Neural progenitor cell (in vitro differentiated cells): ENCODE measurements around the gene PDE3B. TPM values are rescaled to one million over a fixed set of nuclear protein-coding genes. Genes with fewer than 3 reads are reported as not detected.
"Not testable (repeated sequence)": the region's sequence is repeated elsewhere in the genome, so short reads cannot be mapped to it uniquely, and the experiment has no call there.

Experiments used
- DNase-seq: peaks from one replicate; pipeline ENCODE4 v3.0.0-alpha.2; 2016; ENCODE audit warnings: low spot score
- H2AFZ ChIP-seq: fragments of 200-600 bp; sonication (generic); replicated peaks from 2 replicates; pipeline ENCODE4 v1.6.1; 2016; ENCODE audit warnings: antibody characterized with exemption
- H3F3A ChIP-seq: fragments of 200-600 bp; sonication (generic); 2 replicates; pipeline ENCODE4 v1.6.1; 2016; ENCODE audit warnings: antibody characterized with exemption, low read depth
- H3K27ac ChIP-seq: fragments of 200-600 bp; sonication (generic); 2 replicates; pipeline ENCODE4 v1.5.1; 2016; ENCODE audit warnings: mild to moderate bottlenecking
- H3K27me3 ChIP-seq: fragments of 200-600 bp; sonication (generic); 2 replicates; pipeline ENCODE4 v1.6.1; 2016; ENCODE audit warnings: mild to moderate bottlenecking, moderate library complexity
- H3K36me3 ChIP-seq: fragments of 200-600 bp; sonication (generic); 2 replicates; pipeline ENCODE4 v1.5.1; 2016
- H3K4me1 ChIP-seq: fragments of 200-600 bp; sonication (generic); 2 replicates; pipeline ENCODE4 v1.6.1; 2016; ENCODE audit warnings: mixed run types
- H3K4me2 ChIP-seq: fragments of 200-600 bp; sonication (generic); 2 replicates; pipeline ENCODE4 v1.6.1; 2016
- H3K4me3 ChIP-seq: fragments of 200-600 bp; sonication (generic); 2 replicates; pipeline ENCODE4 v1.5.1; 2016
- H3K79me2 ChIP-seq: fragments of 200-600 bp; sonication (generic); 2 replicates; pipeline ENCODE4 v1.6.1; 2016; ENCODE audit warnings: low read depth
- H3K9ac ChIP-seq: fragments of 200-600 bp; sonication (generic); 2 replicates; pipeline ENCODE4 v1.6.1; 2016
- H3K9me3 ChIP-seq: fragments of 200-600 bp; sonication (generic); 2 replicates; pipeline ENCODE4 v1.5.1; 2016; ENCODE audit warnings: low read depth
- H4K20me1 ChIP-seq: fragments of 200-600 bp; sonication (generic); 2 replicates; pipeline ENCODE4 v1.6.1; 2016; ENCODE audit warnings: low read depth
- H3K27ac Mint-ChIP-seq: 3 replicates; pipeline ENCODE4 v1.8.0; 2021; ENCODE audit warnings: mixed read lengths
- H3K27me3 Mint-ChIP-seq: 2 replicates; pipeline ENCODE4 v1.8.0; 2022; ENCODE audit warnings: low read depth, mild to moderate bottlenecking, inconsistent platforms, moderate library complexity, mixed read lengths; ENCODE audit not compliant: insufficient read depth
- H3K36me3 Mint-ChIP-seq: 3 replicates; pipeline ENCODE4 v1.8.0; 2021; ENCODE audit warnings: mixed read lengths
- H3K4me1 Mint-ChIP-seq: 3 replicates; pipeline ENCODE4 v1.8.0; 2021; ENCODE audit warnings: mixed read lengths
- H3K4me3 Mint-ChIP-seq: 3 replicates; pipeline ENCODE4 v1.8.0; 2021; ENCODE audit warnings: mild to moderate bottlenecking, moderate library complexity, mixed read lengths
- H3K9me3 Mint-ChIP-seq: 3 replicates; pipeline ENCODE4 v1.8.0; 2020; ENCODE audit warnings: mixed read lengths
- CTCF ChIP-seq: fragments of 200-600 bp; sonication (generic); IDR thresholded peaks from 2 replicates; pipeline ENCODE4 v1.5.1; 2017; ENCODE audit warnings: antibody characterized with exemption, mild to moderate bottlenecking
- EZH2 ChIP-seq: fragments of 200-600 bp; sonication (generic); IDR thresholded peaks from 2 replicates; pipeline ENCODE4 v1.6.1; 2017; ENCODE audit warnings: antibody characterized with exemption, mild to moderate bottlenecking, moderate library complexity
- EZH2phosphoT487 ChIP-seq: fragments of 200-600 bp; sonication (generic); IDR thresholded peaks from 2 replicates; pipeline ENCODE4 v1.6.1; 2017; ENCODE audit warnings: antibody characterized with exemption
- total RNA-seq: library from RNA; depleted of rRNA; stranded (reverse); fragments of >200 nt; gene quantifications from 2 replicates; pipeline ENCODE4 v1.2.3, GENCODE V29; 2015; ENCODE audit warnings: low replicate concordance

Gene PDE3B
- total RNA-seq, 1 donor from 2014 or later: 14.3 TPM

DNA sequence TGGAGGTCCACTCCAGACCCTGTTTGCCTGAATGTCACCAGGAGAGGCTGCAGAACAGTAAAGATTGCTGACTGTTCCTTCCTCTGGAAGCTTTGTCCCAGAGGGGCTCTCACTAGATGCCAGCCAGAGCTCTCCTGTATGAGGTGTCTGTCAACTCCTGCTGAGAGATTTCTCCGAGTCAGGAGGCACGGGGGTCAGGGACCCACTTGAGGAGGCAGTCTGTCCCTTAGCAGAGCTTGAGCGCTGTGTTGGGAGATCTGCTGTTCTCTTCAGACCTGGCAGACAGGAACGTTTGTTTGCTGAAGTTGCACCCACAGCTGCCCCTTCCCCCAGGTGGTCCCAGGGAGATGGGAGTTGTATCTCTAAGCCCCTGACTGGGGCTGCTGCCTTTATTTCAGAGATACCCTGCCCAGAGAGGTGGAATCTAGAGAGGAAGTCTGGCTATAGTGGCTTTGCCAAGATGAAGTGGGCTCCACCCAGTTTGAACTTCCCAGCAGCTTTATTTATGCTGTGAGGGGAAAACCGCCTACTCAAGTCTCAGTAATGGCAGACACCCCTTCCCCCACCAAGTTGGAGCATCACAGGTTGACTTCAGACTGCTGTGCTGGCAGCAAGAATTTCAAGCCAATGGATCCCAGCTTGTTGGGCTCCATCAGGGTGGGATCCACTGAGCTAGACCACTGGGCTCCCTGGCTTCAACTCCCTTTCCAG, 99.4 kb downstream of the PDE3B start:
- Mint-ChIP-seq H3K4me1 (peaks cover 5% of the 10 kb centered on the region), H3K4me3 (no peak overlapping the region), H3K27ac (no peak overlapping the region), H3K27me3 (no peaks in the 10 kb centered on the region), H3K36me3 (no peaks in the 10 kb centered on the region), H3K9me3 (peaks cover 31% of the 10 kb centered on the region)
- H2AFZ ChIP-seq: no peak overlapping the region
- H3K9me3 ChIP-seq: no peaks in the 10 kb centered on the region
- no peaks in the 10 kb centered on the region for H3K36me3 ChIP-seq
- no peak overlapping the region for H3K4me2 ChIP-seq
- no peak overlapping the region for H3K4me3 ChIP-seq
- DNase-seq: no peak
- H3K27ac ChIP-seq: no peak overlapping the region
- H3K27me3 ChIP-seq: no peaks in the 10 kb centered on the region
- H3K9ac ChIP-seq: no peak overlapping the region
- H3K4me1 ChIP-seq: peaks cover 7% of the 10 kb centered on the region
- peaks cover 6% of the 10 kb centered on the region for H3K79me2 ChIP-seq
- no peaks in the 10 kb centered on the region for H4K20me1 ChIP-seq
- H3F3A ChIP-seq: no peaks in the 10 kb centered on the region
- TF ChIP-seq CTCF: no peak

- H3K9ac ChIP-seq, H3K36me3 ChIP-seq, H4K20me1 ChIP-seq, H3K79me2 ChIP-seq, H3K4me1 Mint-ChIP-seq, H3K27me3 ChIP-seq, H3K36me3 Mint-ChIP-seq, H3K9me3 ChIP-seq, H3K4me3 Mint-ChIP-seq, H3K4me3 ChIP-seq, DNase-seq, H3K4me1 ChIP-seq, H3F3A ChIP-seq, H3K27ac Mint-ChIP-seq, H3K4me2 ChIP-seq, H2AFZ ChIP-seq, H3K27me3 Mint-ChIP-seq, H3K27ac ChIP-seq: not testable (repeated sequence)
- H3K9me3 Mint-ChIP-seq: peaks cover 25% of the 10 kb centered on the region
These were observed 100.1 kb downstream of the PDE3B start for GRCh38 chr11:14743667-14744066.

- Histone ChIP-seq H4K20me1 (no peaks in the 10 kb centered on the region), H3K4me1 (peaks cover 17% of the 10 kb centered on the region), H2AFZ (no peak overlapping the region), H3K27me3 (no peaks in the 10 kb centered on the region), H3K4me3 (no peak overlapping the region), H3K27ac (no peak overlapping the region), H3K36me3 (no peaks in the 10 kb centered on the region), H3F3A (no peaks in the 10 kb centered on the region), H3K79me2 (no peaks in the 10 kb centered on the region), H3K4me2 (no peak overlapping the region), H3K9me3 (no peaks in the 10 kb centered on the region), H3K9ac (no peak overlapping the region)
- H3K4me1 Mint-ChIP-seq: peaks cover 5% of the 10 kb centered on the region
- H3K36me3 Mint-ChIP-seq: no peaks in the 10 kb centered on the region
- peaks cover 4% of the 10 kb centered on the region for H3K9me3 Mint-ChIP-seq
- TF ChIP-seq CTCF: no peak
- no peak for TF ChIP-seq EZH2phosphoT487
- no peak for TF ChIP-seq EZH2
- H3K27ac Mint-ChIP-seq: no peak overlapping the region
- H3K4me3 Mint-ChIP-seq: no peak overlapping the region
- no peak for DNase-seq
- H3K27me3 Mint-ChIP-seq: no peaks in the 10 kb centered on the region
These were observed 103.3 kb downstream of the PDE3B start for GRCh38 chr11:14746857-14747395.

- H3K4me1 Mint-ChIP-seq: peaks cover 5% of the 10 kb centered on the region
- H3K9me3 Mint-ChIP-seq: no peaks in the 10 kb centered on the region
- Histone ChIP-seq H3K4me2 (no peak overlapping the region), H3K36me3 (no peaks in the 10 kb centered on the region), H3K27ac (no peak overlapping the region), H3K27me3 (no peaks in the 10 kb centered on the region), H3F3A (no peaks in the 10 kb centered on the region), H3K4me3 (no peak overlapping the region), H3K9me3 (no peaks in the 10 kb centered on the region), H3K79me2 (no peaks in the 10 kb centered on the region), H3K9ac (no peak overlapping the region), H3K4me1 (peaks cover 22% of the 10 kb centered on the region), H2AFZ (no peak overlapping the region), H4K20me1 (no peaks in the 10 kb centered on the region)
- H3K27me3 Mint-ChIP-seq: no peaks in the 10 kb centered on the region
- DNase-seq: no peak
- no peaks in the 10 kb centered on the region for H3K36me3 Mint-ChIP-seq
- H3K27ac Mint-ChIP-seq: no peak overlapping the region
- TF ChIP-seq EZH2: no peak
- no peak for TF ChIP-seq CTCF
- no peak overlapping the region for H3K4me3 Mint-ChIP-seq
These were observed 104.5 kb downstream of the PDE3B start for GRCh38 chr11:14748090-14748489.
